K562 (cell line): ENCODE measurements around the gene C4orf46. TPM values are rescaled to one million over a fixed set of nuclear protein-coding genes. Genes with fewer than 3 reads are reported as not detected.

Experiments
- ATAC-seq: fragments of 200-7000 bp; cut with Tn5 transposase; 3 replicates; pipeline ENCODE4 v1.9.1; 2020; ENCODE audit warnings: moderate library complexity
- BruUV-seq: library from RNA; stranded (reverse); fragments of 400-500 nt; replicated peaks from 2 replicates; lab custom pipeline; 2021; lab: Mats Ljungman, UMichigan
- CTCF ChIA-PET: fragments of 300-600 bp; formaldehyde crosslinking; extraction: SDS; loops from one replicate; lab custom pipeline; 2021; ENCODE audit warnings: low intra/inter-chr PET ratio; lab: Yijun Ruan, JAX
- POLR2A ChIA-PET: fragments of 300-600, 350-650 bp; sonication (Branson Sonifier 250); formaldehyde crosslinking; extraction: SDS; loops from one replicate; lab custom pipeline; 2021; ENCODE audit warnings: antibody characterized with exemption, inconsistent platforms; lab: Yijun Ruan, JAX
- DNase-seq, 4 experiments: peaks; one replicate each; pipeline versions ENCODE4 v3.0.0 to v3.0.0-alpha.2; 2011 to 2018; ENCODE audit warnings: low spot score in 3 of 4, mixed read lengths in 3 of 4; ENCODE audit errors: extremely low read depth in 1 of 4
- FAIRE-seq: peaks from 2 replicates; lab custom pipeline; 2011; peaks lifted over from hg19 to GRCh38; lab: Jason Lieb, UNC
- H2AFZ ChIP-seq: 2 replicates; pipeline ENCODE4 v1.6.0; 2011; ENCODE audit warnings: low read depth, low read length, control low read depth, inconsistent platforms
- H3K27ac ChIP-seq: fragments of 200-600 bp; 3 replicates; pipeline ENCODE4 v1.8.0; 2011; ENCODE audit warnings: low read depth, mild to moderate bottlenecking, control low read depth, inconsistent platforms, low read length, moderate library complexity, mixed read lengths; ENCODE audit errors: extremely low read depth
- H3K27me3 ChIP-seq, 2 experiments: fragments of 300-600 bp in 1 of 2; 2 replicates in 1 of 2; 3 replicates in 1 of 2; pipeline versions ENCODE4 v1.6.0 to v1.8.0; 2011; ENCODE audit warnings: inconsistent platforms in 2 of 2, low read length in 2 of 2, mild to moderate bottlenecking in 1 of 2, mixed read lengths in 1 of 2, moderate library complexity in 1 of 2; ENCODE audit not compliant: control insufficient read depth in 2 of 2, insufficient read depth in 2 of 2
- H3K36me3 ChIP-seq: fragments of 300-600 bp; 3 replicates; pipeline ENCODE4 v1.8.0; 2011; ENCODE audit warnings: mild to moderate bottlenecking, low read length, inconsistent platforms; ENCODE audit not compliant: control insufficient read depth, insufficient read depth
- H3K4me1 ChIP-seq, 2 experiments: fragments of 200-600 bp in 1 of 2; replicated peaks in 1 of 2; 2 replicates in 1 of 2; 3 replicates in 1 of 2; pipeline versions ENCODE4 v1.5.1 to v1.8.0; 2011; ENCODE audit warnings: inconsistent platforms in 2 of 2, low read length in 2 of 2, mild to moderate bottlenecking in 1 of 2, mixed read lengths in 1 of 2, moderate library complexity in 1 of 2; ENCODE audit not compliant: control insufficient read depth in 2 of 2, insufficient read depth in 2 of 2
- H3K4me2 ChIP-seq: 2 replicates; pipeline ENCODE4 v1.6.1; 2011; ENCODE audit warnings: low read length, control low read depth, inconsistent platforms, mixed read lengths; ENCODE audit not compliant: insufficient read depth
- H3K4me3 ChIP-seq: fragments of 200-600 bp; sonication (generic), shearing (Covaris generic); 2 replicates; pipeline ENCODE4 v1.5.1; 2016; ENCODE audit warnings: control low read depth, inconsistent platforms
- H3K79me2 ChIP-seq: fragments of 200-600 bp; 3 replicates; pipeline ENCODE4 v1.8.0; 2011; ENCODE audit warnings: low read length, inconsistent platforms; ENCODE audit not compliant: control insufficient read depth, insufficient read depth
- H3K9ac ChIP-seq, 2 experiments: 2 replicates each; pipeline versions ENCODE4 v1.6.0 to v1.6.1; 2011; ENCODE audit warnings: low read depth in 2 of 2, low read length in 2 of 2, control low read depth in 1 of 2, inconsistent platforms in 1 of 2, mild to moderate bottlenecking in 1 of 2, mixed read lengths in 1 of 2; ENCODE audit not compliant: insufficient read depth in 1 of 2
- H3K9me1 ChIP-seq: one replicate; pipeline ENCODE4 v1.6.0; 2011; ENCODE audit warnings: inconsistent platforms, mild to moderate bottlenecking, low read length, moderate library complexity; ENCODE audit not compliant: control insufficient read depth, insufficient read depth
- H3K9me3 ChIP-seq: replicated peaks from 2 replicates; pipeline ENCODE4 v1.5.1; 2011; ENCODE audit warnings: low read depth, low read length, inconsistent platforms; ENCODE audit not compliant: control insufficient read depth, insufficient read depth
- H4K20me1 ChIP-seq: replicated peaks from 2 replicates; pipeline ENCODE4 v1.6.1; 2011; ENCODE audit warnings: low read length, inconsistent platforms, mixed read lengths; ENCODE audit not compliant: control insufficient read depth, insufficient read depth
- ADNP ChIP-seq: fragments of 200-800 bp; sonication (Bioruptor generic); IDR thresholded peaks from 2 replicates; pipeline ENCODE4 v1.6.1; 2016; ENCODE audit warnings: missing genetic modification characterization, missing compliant biosample characterization
- BHLHE40 ChIP-seq: IDR thresholded peaks from 2 replicates; pipeline ENCODE4 v1.6.1; 2011; ENCODE audit warnings: low read length, improper control_type of control experiment
- C11orf30 ChIP-seq: fragments of 450-650 bp; IDR thresholded peaks from 2 replicates; pipeline ENCODE4 v1.6.1; 2016; ENCODE audit warnings: low read depth, mild to moderate bottlenecking
- CLOCK ChIP-seq: fragments of 250-450 bp; sonication (Bioruptor Pico); IDR thresholded peaks from 2 replicates; pipeline ENCODE4 v1.4.0; 2020; ENCODE audit warnings: mild to moderate bottlenecking, moderate library complexity, borderline replicate concordance
- EWSR1 ChIP-seq: fragments of 450-650 bp; IDR thresholded peaks from 2 replicates; pipeline ENCODE4 v1.6.1; 2018; ENCODE audit warnings: borderline replicate concordance, mild to moderate bottlenecking, low read depth, moderate library complexity; ENCODE audit not compliant: partially characterized antibody
- FOS ChIP-seq: IDR thresholded peaks from 3 replicates; pipeline ENCODE4 v1.6.1; 2011; ENCODE audit not compliant: insufficient read length; ENCODE audit errors: extremely low read depth
- FOXK1 ChIP-seq: sonication (generic); formaldehyde crosslinking; IDR thresholded peaks from 2 replicates; pipeline ENCODE4 v1.8.0; 2022; ENCODE audit warnings: missing genetic modification reagents, mild to moderate bottlenecking, borderline replicate concordance
- HDAC6 ChIP-seq: IDR thresholded peaks from 2 replicates; pipeline ENCODE4 v1.6.1; 2012; ENCODE audit warnings: low read depth, mild to moderate bottlenecking, control low read depth, inconsistent platforms, low read length, moderate library complexity
- HDAC8 ChIP-seq: fragments of 450-650 bp; IDR thresholded peaks from 2 replicates; pipeline ENCODE4 v1.6.1; 2016; ENCODE audit warnings: mild to moderate bottlenecking, missing genetic modification characterization, moderate library complexity, missing compliant biosample characterization
- HMG20B ChIP-seq: fragments of 250-450 bp; sonication (Bioruptor Pico); IDR thresholded peaks from 2 replicates; pipeline ENCODE4 v1.5.0; 2021; ENCODE audit warnings: mild to moderate bottlenecking
- HMGN3 ChIP-seq: IDR thresholded peaks from 2 replicates; pipeline ENCODE4 v1.6.1; 2011; ENCODE audit warnings: borderline replicate concordance, low read depth, mild to moderate bottlenecking, mixed read lengths, low read length; ENCODE audit not compliant: insufficient read length; ENCODE audit errors: extremely low read depth
- HNRNPL ChIP-seq: fragments of 200-400 bp; formaldehyde crosslinking; IDR thresholded peaks from 2 replicates; pipeline ENCODE4 v1.6.1; 2017; ENCODE audit warnings: low read depth, mild to moderate bottlenecking, low read length
- MEF2D ChIP-seq: conservative IDR thresholded peaks from 2 replicates; pipeline ENCODE4 v1.6.1; 2016; ENCODE audit warnings: low read depth, missing genetic modification characterization, missing compliant biosample characterization
- NEUROD1 ChIP-seq: fragments of 150-350 bp; IDR thresholded peaks from 2 replicates; pipeline ENCODE4 v1.6.1; 2014; ENCODE audit warnings: borderline replicate concordance, low read length, low read depth; ENCODE audit not compliant: partially characterized antibody
- POLR2A ChIP-seq: fragments of 450-650 bp; conservative IDR thresholded peaks from 2 replicates; pipeline ENCODE4 v1.6.1; 2016
- TRIM28 ChIP-seq: fragments of 450-650 bp; IDR thresholded peaks from 2 replicates; pipeline ENCODE4 v1.6.1; 2017
- ZKSCAN3 ChIP-seq: fragments of 250-450 bp; sonication (Bioruptor Pico); IDR thresholded peaks from 2 replicates; pipeline ENCODE4 v1.4.0; 2020
- ZNF217 ChIP-seq: sonication (generic); formaldehyde crosslinking; IDR thresholded peaks from 2 replicates; pipeline ENCODE4 v1.8.0; 2022; ENCODE audit warnings: mild to moderate bottlenecking, missing genetic modification reagents
- ZNF316 ChIP-seq: fragments of 450-650 bp; IDR thresholded peaks from 2 replicates; pipeline ENCODE4 v1.6.1; 2016
- ZNF444 ChIP-seq: fragments of 250-450 bp; sonication (Bioruptor Pico); IDR thresholded peaks from 2 replicates; pipeline ENCODE4 v1.4.0; 2020; ENCODE audit warnings: mild to moderate bottlenecking, moderate library complexity
- WGBS: fragments of 100-300 bp; shearing (Covaris generic); methylation state at CpG from one replicate; pipeline ENCODE4 v1.1.6; 2016; ENCODE audit warnings: low coverage, mixed read lengths; ENCODE audit not compliant: insufficient coverage; ENCODE audit errors: missing lambda C conversion rate; 5-methylcytosine and 5-hydroxymethylcytosine counted together
- in situ Hi-C: fragments of 300-500 bp; cut with MboI; formaldehyde crosslinking; loops from 4 replicates; pipeline ENCODE4 v1.15.0; 2018; ENCODE audit warnings: inconsistent platforms, mixed read lengths
- intact Hi-C: fragments of 100-400 bp; cut with micrococcal nuclease; formaldehyde crosslinking; loops from 2 replicates; pipeline ENCODE4 v1.14.2; 2022
- polyA plus RNA-seq, 8 experiments: library from polyadenylated mRNA; depleted of rRNA in 4 of 8; stranded (reverse) in 5 of 8; unstranded in 3 of 8; fragments of >200 nt; fragmentation: Nextera tagmentation in 2 of 8; fragmentation: Illumina TruSeq in 1 of 8; extraction: Ambion mirVana in 2 of 8; extraction: Trizol in 1 of 8; gene quantifications; 2 replicates each; pipeline versions ENCODE4 v1.2.1 to v1.2.3, GENCODE V29; 2011 to 2014; ENCODE audit warnings: inconsistent platforms in 1 of 8, missing spikeins in 1 of 8
- total RNA-seq, 7 experiments: library from RNA; depleted of rRNA in 6 of 7; stranded (reverse); fragments of >200 nt in 6 of 7; fragmentation: Illumina TruSeq in 2 of 7; extraction: Trizol in 2 of 7; gene quantifications; 2 replicates each; pipeline versions ENCODE4 v1.2.1 to v1.2.3, GENCODE V29; 2011 to 2021; ENCODE audit warnings: low replicate concordance in 1 of 7
- TF ChIP-seq, protein P1 (sequence below): fragments of 250-450 bp; sonication (Bioruptor Pico); IDR thresholded peaks from 2 replicates; pipeline ENCODE4 v1.8.0; 2021; ENCODE audit warnings: moderate library complexity, mild to moderate bottlenecking, inconsistent platforms

The C4orf46 gene
- total and polyA plus RNA-seq, 9 of the 15 experiments (the other 6 are each of a cell fraction or from before 2014, with no cell fraction given), result 9.7 to 24.4 (median 17.0) TPM

DNA sequence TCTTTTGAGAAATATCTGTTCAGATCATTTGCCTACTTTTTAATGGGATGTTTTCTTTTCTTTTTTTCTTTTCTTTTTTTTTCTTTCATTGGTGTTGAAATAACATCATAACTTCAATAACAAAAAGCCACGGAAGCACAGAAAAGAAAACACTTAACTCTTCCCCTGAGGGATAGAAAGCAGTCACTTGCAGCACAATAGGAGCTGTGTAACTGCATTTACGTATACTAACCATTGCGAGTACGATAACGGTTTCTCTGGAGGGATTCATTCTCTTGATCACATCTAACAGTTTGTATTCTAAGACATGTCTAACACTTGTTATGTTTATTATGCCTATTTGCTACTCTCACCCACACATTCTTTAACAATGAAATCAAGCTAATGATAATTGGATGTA is 27.3 kb downstream of the C4orf46 start (continued):
- TF ChIP-seq FOXK1 (CRISPR knock-in tag), result no peak
- TF ChIP-seq BHLHE40, result no peak
- TF ChIP-seq, protein P1, sequence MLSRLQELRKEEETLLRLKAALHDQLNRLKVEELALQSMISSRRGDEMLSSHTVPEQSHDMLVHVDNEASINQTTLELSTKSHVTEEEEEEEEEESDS (CRISPR knock-in tag), result no peak
- TF ChIP-seq CLOCK (CRISPR knock-in tag), result no peak
- no peak for TF ChIP-seq HNRNPL
- no peak for TF ChIP-seq POLR2A
- TF ChIP-seq EWSR1, result no peak
- TF ChIP-seq, all 486 proteins: peak for 0

- FAIRE-seq, result peak; percentile 6
- no peak for ATAC-seq
- no peak for DNase-seq
- Histone ChIP-seq H3K4me1 (no peaks in the 10 kb centered on the region), H4K20me1 (no peaks in the 10 kb centered on the region), H3K36me3 (no peaks in the 10 kb centered on the region), H3K9me1 (no peaks in the 10 kb centered on the region), H2AFZ (no peak overlapping the region), H3K4me2 (no peak overlapping the region), H3K27me3 (no peaks in the 10 kb centered on the region), H3K9ac (no peak overlapping the region), H3K4me3 (no peak overlapping the region), H3K9me3 (no peaks in the 10 kb centered on the region), H3K79me2 (no peaks in the 10 kb centered on the region), H3K27ac (no peak overlapping the region)
- TF ChIP-seq ZNF316 (peak; percentile 78), ADNP (tag) (no peak), MEF2D (tag) (no peak), ZNF217 (CRISPR knock-in tag) (no peak), ZNF444 (CRISPR knock-in tag) (no peak), ZKSCAN3 (CRISPR knock-in tag) (no peak), HDAC8 (tag) (no peak), EWSR1 (no peak), NEUROD1 (no peak), HMGN3 (no peak), C11orf30 (peak; percentile 50), FOS (no peak), HDAC6 (no peak), HMG20B (CRISPR knock-in tag) (no peak), TRIM28 (no peak)
- in situ Hi-C loops, result no loop called here
- CTCF ChIA-PET, result no interaction called here
- WGBS, result 18% methylated on average over 1 of the region's 1 CpG
- BruUV-seq, result no TSS peak
- intact Hi-C loops, result no loop called here
- POLR2A ChIA-PET, result no interaction called here
Observed at GRCh38 chr4:158636619-158637018, 35.1 kb downstream of the C4orf46 start.
